HUES6 (cell line): Measurements from ENCODE around the gene RNF157.
A peak's percentile ranks its signal among the peaks of the same experiment; 100 is the strongest.

Source experiments
- H3K27ac ChIP-seq: 2 replicates; pipeline ENCODE4 v1.7.0; 2013; ENCODE audit warnings: low read depth, mild to moderate bottlenecking, low read length, inconsistent platforms
- H3K27me3 ChIP-seq: 2 replicates; pipeline ENCODE4 v1.6.1; 2013; ENCODE audit warnings: low read length; ENCODE audit not compliant: control insufficient read depth, insufficient read depth
- H3K36me3 ChIP-seq: 2 replicates; pipeline ENCODE4 v1.6.1; 2013; ENCODE audit warnings: low read length; ENCODE audit not compliant: control insufficient read depth, insufficient read depth
- H3K4me1 ChIP-seq: 2 replicates; pipeline ENCODE4 v1.6.1; 2013; ENCODE audit warnings: low read length; ENCODE audit not compliant: control insufficient read depth, insufficient read depth
- H3K4me3 ChIP-seq: 2 replicates; pipeline ENCODE4 v1.5.1; 2013; ENCODE audit warnings: low read depth, low read length
- H3K9ac ChIP-seq: one replicate; pipeline ENCODE4 v1.6.1; 2013; ENCODE audit warnings: mild to moderate bottlenecking, low read length
- H3K9me3 ChIP-seq: 2 replicates; pipeline ENCODE4 v1.6.1; 2013; ENCODE audit warnings: low read depth, low read length; ENCODE audit not compliant: control insufficient read depth, insufficient read depth

Gene RNF157

DNA sequence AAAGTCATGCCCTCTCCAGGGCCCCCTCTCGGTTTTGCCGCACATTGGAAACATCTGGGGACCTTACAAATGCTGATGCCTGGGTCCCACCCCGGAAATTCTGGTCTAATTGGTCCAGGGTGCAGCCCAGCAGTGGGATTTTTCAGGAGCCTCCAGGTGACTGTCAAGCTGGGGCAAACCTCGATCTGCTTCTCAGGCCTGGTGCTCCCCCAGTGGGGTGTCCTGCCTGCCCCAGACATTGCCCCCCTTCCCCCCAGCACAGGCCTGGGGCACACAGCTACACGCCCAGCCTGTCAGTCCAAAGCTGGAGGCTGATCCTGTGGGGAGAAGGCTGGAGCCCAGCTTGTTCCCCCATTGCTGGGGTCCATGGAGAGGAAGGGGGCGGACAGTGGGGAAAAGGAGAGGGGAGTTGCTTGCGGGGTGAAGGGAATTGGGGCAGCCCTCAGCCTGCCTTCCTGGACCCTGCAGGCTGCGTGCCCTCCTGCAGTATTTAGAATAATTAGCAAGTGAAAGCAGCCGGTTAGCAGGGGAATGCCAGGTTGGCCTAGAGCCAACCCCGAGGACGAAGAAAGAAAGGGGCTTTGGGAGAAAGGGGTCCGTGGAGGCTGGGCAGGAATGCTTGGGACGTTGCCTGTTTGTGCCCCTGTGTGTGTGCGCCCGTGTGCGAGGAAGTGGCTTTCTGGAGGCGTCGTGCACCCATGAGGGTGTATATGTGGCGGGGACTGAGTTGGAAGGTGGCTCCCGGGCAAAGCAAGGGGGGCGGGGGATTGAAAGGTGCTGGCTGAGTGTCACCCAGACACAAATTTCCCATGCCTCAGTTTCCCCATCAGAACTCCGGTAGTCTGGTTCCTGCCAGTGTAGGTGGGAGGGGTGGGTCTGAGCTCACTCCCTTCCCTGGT, 105.1 kb downstream of the RNF157 start:
- H3K4me1 ChIP-seq: peaks cover 86% of the 10 kb centered on the region
- H3K9me3 ChIP-seq: no peaks in the 10 kb centered on the region
- peaks cover 98% of the 10 kb centered on the region for H3K27me3 ChIP-seq
- H3K4me3 ChIP-seq: peak overlapping the region; percentile 50
- H3K9ac ChIP-seq: peak overlapping the region; percentile 50
- H3K36me3 ChIP-seq: no peaks in the 10 kb centered on the region
- 0 out of 2 replicates have a peak overlapping the region, but pooled peaks have one; percentile 42 for H3K27ac ChIP-seq

DNA sequence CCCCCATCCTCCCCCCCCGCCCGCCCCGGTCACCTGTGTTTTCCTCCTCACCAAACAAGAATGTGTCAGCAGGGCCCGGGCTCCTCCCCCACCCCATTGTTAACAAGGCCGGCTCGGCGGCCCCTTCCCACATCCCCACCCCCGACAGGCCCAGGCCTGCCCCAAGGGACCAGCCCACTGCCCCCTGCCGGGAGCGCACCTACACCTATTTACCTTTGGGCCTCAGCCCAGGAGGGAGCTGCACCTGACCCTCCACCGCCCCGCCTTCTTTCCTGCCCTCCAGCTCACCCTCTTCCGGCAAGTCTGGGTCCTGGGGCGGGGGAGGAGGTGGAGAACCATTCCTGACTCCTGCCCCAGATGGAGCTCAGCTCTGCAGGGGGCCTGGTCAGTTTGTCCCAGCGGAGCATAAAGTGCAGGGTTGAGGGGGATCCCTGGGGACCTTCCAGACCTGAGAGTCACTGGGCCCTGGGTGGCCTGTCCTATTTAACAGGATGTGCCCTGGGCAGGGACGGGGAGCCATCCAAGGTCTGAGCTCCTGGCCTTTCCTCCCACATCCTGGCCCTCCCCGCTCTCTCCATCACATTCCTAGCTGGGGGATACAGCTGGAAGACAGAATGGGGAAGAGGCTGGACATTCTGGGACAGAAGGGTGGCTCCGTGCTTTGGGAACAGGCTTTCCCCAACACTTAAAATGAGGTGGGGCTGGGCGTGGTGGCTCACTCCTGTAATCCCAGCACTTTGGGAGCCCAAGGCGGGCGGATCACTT, 107.5 kb downstream of the RNF157 start:
- Histone ChIP-seq H3K9me3 (no peaks in the 10 kb centered on the region), H3K36me3 (no peaks in the 10 kb centered on the region), H3K4me3 (peak overlapping the region; percentile 50), H3K27ac (no peak overlapping the region), H3K27me3 (peaks cover 80% of the 10 kb centered on the region), H3K9ac (peak overlapping the region; percentile 42), H3K4me1 (peaks cover 65% of the 10 kb centered on the region)

DNA sequence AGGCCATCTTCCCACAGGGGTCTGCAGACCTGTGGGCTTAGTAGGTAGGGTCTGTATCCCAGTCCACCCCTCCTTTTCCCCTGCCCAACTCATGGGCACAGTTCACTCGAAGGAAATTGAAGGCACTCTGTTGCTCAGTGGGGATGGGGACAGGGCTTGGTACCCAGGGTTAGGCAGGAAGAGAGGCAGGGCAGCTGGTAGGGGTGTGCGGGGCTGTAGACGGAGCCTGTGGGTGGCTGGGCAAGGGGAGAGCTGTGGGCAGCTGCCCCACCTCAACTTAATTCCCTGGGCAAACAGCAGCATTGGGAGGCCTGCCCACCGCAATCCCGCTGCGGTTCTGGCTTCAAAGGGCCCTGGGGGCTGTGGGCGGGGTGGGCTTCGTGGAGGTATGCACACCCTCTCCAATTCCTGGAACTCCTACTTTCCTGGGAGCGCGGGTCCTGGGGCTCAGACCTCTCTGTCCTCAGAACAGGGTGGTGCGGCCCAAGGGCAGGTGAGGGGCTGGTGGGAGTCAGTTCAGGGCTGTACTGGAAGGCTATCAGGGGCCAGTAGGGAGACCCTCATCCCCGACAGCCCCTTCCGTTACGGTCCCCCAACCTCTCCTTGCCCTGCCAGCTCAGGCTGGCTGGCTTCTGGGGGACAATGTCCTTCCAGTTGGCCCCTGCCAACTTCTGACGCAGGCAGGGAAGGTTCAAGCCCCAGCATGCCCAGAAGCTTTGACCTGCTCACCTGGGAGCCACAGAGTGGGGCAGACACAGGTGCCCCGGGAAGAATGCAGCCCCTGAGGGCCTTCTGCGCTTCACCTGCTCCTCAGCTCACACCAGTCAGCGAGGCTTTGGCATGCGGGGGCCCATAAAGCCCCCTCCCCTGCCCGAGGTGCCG, 108.4 kb downstream of the RNF157 start:
- Histone ChIP-seq H3K4me1 (peaks cover 58% of the 10 kb centered on the region), H3K27me3 (peaks cover 75% of the 10 kb centered on the region), H3K27ac (no peak overlapping the region), H3K4me3 (peak overlapping the region; percentile 37), H3K36me3 (no peaks in the 10 kb centered on the region), H3K9me3 (no peaks in the 10 kb centered on the region), H3K9ac (peak overlapping the region; percentile 44)

DNA sequence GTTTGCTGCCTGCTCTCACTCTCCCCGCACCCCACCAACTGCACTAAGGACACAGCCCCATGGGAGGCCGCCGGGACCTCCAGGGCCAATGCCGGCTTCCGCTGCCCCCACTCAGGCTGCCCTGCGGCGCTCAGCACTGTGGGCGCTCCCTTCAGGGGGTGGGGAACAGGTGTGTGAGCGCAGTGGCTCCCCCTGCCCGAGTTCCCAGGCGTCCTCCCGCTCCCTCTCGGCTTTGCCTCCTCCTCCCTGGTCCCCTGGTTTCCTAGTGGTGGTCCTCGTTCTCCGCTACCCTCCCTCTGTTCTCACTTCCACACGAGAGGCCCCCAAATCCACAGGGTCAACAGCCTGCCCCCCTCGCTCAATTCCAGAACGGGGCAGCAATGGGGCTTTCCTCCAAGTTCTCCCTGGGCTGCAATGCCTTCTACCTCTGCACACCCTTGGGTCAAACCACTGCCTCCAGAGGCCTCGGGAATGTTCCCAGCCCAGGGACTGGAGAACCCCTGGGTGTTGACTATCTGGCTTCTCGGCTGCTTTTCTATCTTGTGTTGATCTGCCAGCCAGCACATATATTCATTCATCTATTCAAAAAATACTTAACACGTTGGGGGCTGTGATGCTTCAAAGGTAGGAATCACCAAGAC, 109.1 kb downstream of the RNF157 start:
- H3K9me3 ChIP-seq: no peaks in the 10 kb centered on the region
- H3K9ac ChIP-seq: no peak overlapping the region
- H3K4me1 ChIP-seq: peaks cover 51% of the 10 kb centered on the region
- H3K36me3 ChIP-seq: no peaks in the 10 kb centered on the region
- H3K4me3 ChIP-seq: peak overlapping the region; percentile 11
- peaks cover 70% of the 10 kb centered on the region for H3K27me3 ChIP-seq
- no peak overlapping the region for H3K27ac ChIP-seq

DNA sequence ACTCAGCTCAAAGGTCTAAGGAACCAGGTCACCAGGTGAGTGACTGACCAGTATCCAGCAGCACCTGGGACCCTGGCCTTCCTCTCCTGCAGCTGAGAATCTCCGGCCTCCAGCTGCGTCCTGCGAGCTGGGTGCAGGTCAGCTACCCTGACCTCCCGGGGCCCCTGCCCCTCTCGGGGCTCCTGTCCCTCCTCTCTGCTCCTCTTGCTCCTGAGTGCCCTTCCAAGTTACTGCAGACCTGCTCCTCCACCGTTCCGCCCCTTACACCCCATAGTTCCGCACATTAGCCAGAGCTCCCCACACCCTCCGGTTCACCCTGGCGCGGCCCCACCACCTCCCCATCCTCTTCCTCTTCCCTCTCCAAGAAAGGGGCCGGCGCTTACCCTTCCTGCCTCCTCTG, 109.8 kb downstream of the RNF157 start:
- no peak overlapping the region for H3K27ac ChIP-seq
- no peaks in the 10 kb centered on the region for H3K36me3 ChIP-seq
- no peak overlapping the region for H3K9ac ChIP-seq
- H3K4me3 ChIP-seq: no peak overlapping the region
- peaks cover 44% of the 10 kb centered on the region for H3K4me1 ChIP-seq
- peaks cover 64% of the 10 kb centered on the region for H3K27me3 ChIP-seq
- no peaks in the 10 kb centered on the region for H3K9me3 ChIP-seq

DNA sequence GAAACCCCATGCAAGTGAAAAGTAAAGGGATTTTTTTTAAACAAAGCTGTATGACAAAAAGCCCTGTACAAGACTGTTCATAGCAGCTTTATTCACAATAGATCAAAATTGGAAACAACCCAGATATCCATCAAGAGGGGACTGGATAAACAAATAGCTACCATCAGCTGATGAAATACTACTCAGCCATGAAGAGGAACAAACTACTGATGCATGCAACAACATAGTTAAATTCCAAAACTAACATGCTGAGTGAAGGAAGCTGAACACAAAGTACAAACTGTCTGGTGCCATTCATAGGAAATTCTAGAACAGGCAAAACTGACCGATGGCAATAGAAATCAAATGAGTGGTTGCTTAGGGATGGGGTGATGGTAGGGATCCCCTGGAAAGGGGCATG, 114.4 kb downstream of the RNF157 start:
- H3K27me3 ChIP-seq: peaks cover 44% of the 10 kb centered on the region
- no peaks in the 10 kb centered on the region for H3K9me3 ChIP-seq

DNA sequence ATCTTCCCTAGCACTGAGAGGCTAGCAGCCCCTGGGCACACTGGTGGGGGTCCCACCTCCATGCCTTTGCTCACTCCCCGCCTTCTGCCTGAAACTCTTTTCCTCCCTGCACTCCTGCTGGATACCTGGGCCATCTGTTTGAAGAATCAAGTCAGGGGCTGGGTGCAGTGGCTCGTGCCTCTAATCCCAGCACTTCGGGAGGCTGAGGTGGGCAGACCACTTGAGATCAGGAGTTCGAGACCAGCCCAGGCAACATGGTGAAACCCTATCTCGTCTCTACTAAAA, 115.0 kb downstream of the RNF157 start:
- H3K36me3 ChIP-seq: no peaks in the 10 kb centered on the region
- no peaks in the 10 kb centered on the region for H3K9me3 ChIP-seq

More for the DNA sequence above, 114.4 kb downstream of the RNF157 start:
- H3K36me3 ChIP-seq: no peaks in the 10 kb centered on the region
- H3K4me1 ChIP-seq: peaks cover 20% of the 10 kb centered on the region
- no peak overlapping the region for H3K4me3 ChIP-seq
- no peak overlapping the region for H3K27ac ChIP-seq
- no peak overlapping the region for H3K9ac ChIP-seq

DNA sequence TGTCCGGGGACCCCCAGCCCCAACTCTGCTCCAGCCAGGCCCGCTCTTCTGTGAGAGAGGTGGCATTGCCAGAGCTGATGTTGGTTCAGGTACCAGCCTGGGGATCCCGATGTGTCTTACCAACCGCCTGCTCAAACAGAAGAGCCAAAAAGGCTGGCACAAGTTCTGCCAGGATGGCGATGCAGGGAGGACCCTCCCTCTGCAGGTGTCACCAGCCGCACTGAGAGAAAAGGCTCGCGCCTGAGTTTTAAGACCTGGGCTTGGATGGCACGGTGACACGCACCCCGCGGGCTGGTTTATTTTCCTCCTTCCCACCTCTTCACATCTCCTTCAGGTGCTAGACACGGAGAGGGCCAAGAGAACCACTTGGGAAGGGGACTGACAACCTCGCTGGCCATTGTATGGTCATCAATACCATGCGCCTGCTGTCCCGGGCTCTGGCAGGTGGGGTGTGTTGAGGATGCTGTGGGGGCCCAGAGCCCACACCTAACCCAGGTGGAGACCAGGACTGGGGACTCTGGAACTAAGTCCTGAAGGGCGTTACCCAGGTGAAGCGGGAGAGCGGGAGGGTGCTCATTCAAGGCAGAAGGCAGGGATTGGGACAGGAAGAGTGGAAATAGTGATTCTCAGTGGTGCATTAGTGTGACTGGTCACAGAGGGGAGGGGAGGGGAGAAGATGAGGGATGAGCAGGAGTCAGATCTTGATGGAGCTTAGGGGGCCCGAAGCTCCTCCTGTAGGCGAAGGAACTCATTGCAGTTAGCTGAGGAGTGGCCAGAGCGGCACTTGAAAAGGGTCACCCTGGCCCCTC, 115.5 kb downstream of the RNF157 start:
- Histone ChIP-seq H3K9me3 (no peaks in the 10 kb centered on the region), H3K4me3 (no peak overlapping the region), H3K4me1 (peaks cover 22% of the 10 kb centered on the region), H3K36me3 (no peaks in the 10 kb centered on the region), H3K9ac (no peak overlapping the region), H3K27me3 (peaks cover 33% of the 10 kb centered on the region), H3K27ac (no peak overlapping the region)

More for the DNA sequence above, 115.0 kb downstream of the RNF157 start:
- peaks cover 38% of the 10 kb centered on the region for H3K27me3 ChIP-seq
- no peak overlapping the region for H3K27ac ChIP-seq
- H3K4me3 ChIP-seq: no peak overlapping the region
- peaks cover 20% of the 10 kb centered on the region for H3K4me1 ChIP-seq
- no peak overlapping the region for H3K9ac ChIP-seq

DNA sequence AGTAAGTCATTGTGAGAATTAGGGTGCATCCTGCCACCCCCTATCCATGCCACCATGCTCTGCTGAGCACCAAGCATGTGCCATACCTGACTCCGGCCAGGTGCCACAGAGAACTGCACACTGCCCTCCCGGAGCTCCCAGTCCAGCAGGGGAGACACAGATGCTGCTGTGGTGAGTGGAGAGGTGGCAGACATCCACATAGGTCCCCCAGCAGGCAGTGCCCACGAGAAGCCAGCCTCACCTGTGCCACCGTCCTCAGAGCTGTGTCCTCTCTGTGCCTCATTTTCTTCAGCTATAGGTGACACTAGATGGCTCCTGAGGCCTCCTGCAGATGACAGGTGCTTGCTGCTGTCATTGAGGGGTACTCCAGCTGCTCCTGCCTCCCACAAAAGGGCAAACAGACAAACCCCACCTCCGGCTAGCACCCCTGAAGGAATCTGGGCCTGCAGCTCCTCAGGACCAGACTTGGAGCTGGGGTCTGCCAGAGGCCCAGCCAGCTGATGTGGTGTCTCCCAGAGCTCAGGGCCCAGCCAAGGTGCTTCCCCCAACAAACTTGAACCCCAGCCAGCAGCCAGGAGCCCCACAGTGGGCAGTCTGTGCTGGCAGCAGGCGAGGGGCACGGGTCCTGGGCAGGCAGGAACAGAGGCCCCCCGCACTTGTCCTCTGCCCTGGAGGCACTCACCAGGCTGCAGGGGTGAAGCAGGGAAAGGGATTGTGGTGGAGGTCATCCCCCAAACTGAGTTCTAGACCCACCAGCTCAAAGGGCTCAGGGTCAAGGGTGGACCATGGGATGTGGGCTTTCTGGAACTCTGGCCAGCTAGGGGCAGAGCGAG, 116.3 kb downstream of the RNF157 start:
- peaks cover 28% of the 10 kb centered on the region for H3K4me1 ChIP-seq
- no peak overlapping the region for H3K9ac ChIP-seq
- no peak overlapping the region for H3K27ac ChIP-seq
- no peaks in the 10 kb centered on the region for H3K36me3 ChIP-seq
- H3K27me3 ChIP-seq: peaks cover 30% of the 10 kb centered on the region
- H3K9me3 ChIP-seq: no peaks in the 10 kb centered on the region
- H3K4me3 ChIP-seq: no peak overlapping the region
